K562 (cell line): ENCODE measurements around the gene CD38. TPM values are rescaled to one million over a fixed set of nuclear protein-coding genes. Genes with fewer than 3 reads are reported as not detected.

Source experiments
- ATAC-seq: fragments of 200-7000 bp; cut with Tn5 transposase; 3 replicates; pipeline ENCODE4 v1.9.1; 2020; ENCODE audit warnings: moderate library complexity
- BruUV-seq: library from RNA; stranded (reverse); fragments of 400-500 nt; replicated peaks from 2 replicates; lab custom pipeline; 2021; lab: Mats Ljungman, UMichigan
- CTCF ChIA-PET: fragments of 300-600 bp; formaldehyde crosslinking; extraction: SDS; loops from one replicate; lab custom pipeline; 2021; ENCODE audit warnings: low intra/inter-chr PET ratio; lab: Yijun Ruan, JAX
- POLR2A ChIA-PET: fragments of 300-600, 350-650 bp; sonication (Branson Sonifier 250); formaldehyde crosslinking; extraction: SDS; loops from one replicate; lab custom pipeline; 2021; ENCODE audit warnings: antibody characterized with exemption, inconsistent platforms; lab: Yijun Ruan, JAX
- DNase-seq, 4 experiments: peaks; one replicate each; pipeline versions ENCODE4 v3.0.0 to v3.0.0-alpha.2; 2011 to 2018; ENCODE audit warnings: low spot score in 3 of 4, mixed read lengths in 3 of 4; ENCODE audit errors: extremely low read depth in 1 of 4
- FAIRE-seq: peaks from 2 replicates; lab custom pipeline; 2011; peaks lifted over from hg19 to GRCh38; lab: Jason Lieb, UNC
- H2AFZ ChIP-seq: 2 replicates; pipeline ENCODE4 v1.6.0; 2011; ENCODE audit warnings: low read depth, low read length, control low read depth, inconsistent platforms
- H3K27ac ChIP-seq: fragments of 200-600 bp; 3 replicates; pipeline ENCODE4 v1.8.0; 2011; ENCODE audit warnings: low read depth, mild to moderate bottlenecking, control low read depth, inconsistent platforms, low read length, moderate library complexity, mixed read lengths; ENCODE audit errors: extremely low read depth
- H3K27me3 ChIP-seq, 2 experiments: fragments of 300-600 bp in 1 of 2; 2 replicates in 1 of 2; 3 replicates in 1 of 2; pipeline versions ENCODE4 v1.6.0 to v1.8.0; 2011; ENCODE audit warnings: inconsistent platforms in 2 of 2, low read length in 2 of 2, mild to moderate bottlenecking in 1 of 2, mixed read lengths in 1 of 2, moderate library complexity in 1 of 2; ENCODE audit not compliant: control insufficient read depth in 2 of 2, insufficient read depth in 2 of 2
- H3K36me3 ChIP-seq: fragments of 300-600 bp; 3 replicates; pipeline ENCODE4 v1.8.0; 2011; ENCODE audit warnings: mild to moderate bottlenecking, low read length, inconsistent platforms; ENCODE audit not compliant: control insufficient read depth, insufficient read depth
- H3K4me1 ChIP-seq, 2 experiments: fragments of 200-600 bp in 1 of 2; replicated peaks in 1 of 2; 2 replicates in 1 of 2; 3 replicates in 1 of 2; pipeline versions ENCODE4 v1.5.1 to v1.8.0; 2011; ENCODE audit warnings: inconsistent platforms in 2 of 2, low read length in 2 of 2, mild to moderate bottlenecking in 1 of 2, mixed read lengths in 1 of 2, moderate library complexity in 1 of 2; ENCODE audit not compliant: control insufficient read depth in 2 of 2, insufficient read depth in 2 of 2
- H3K4me2 ChIP-seq: 2 replicates; pipeline ENCODE4 v1.6.1; 2011; ENCODE audit warnings: low read length, control low read depth, inconsistent platforms, mixed read lengths; ENCODE audit not compliant: insufficient read depth
- H3K4me3 ChIP-seq: fragments of 200-600 bp; sonication (generic), shearing (Covaris generic); 2 replicates; pipeline ENCODE4 v1.5.1; 2016; ENCODE audit warnings: control low read depth, inconsistent platforms
- H3K79me2 ChIP-seq: fragments of 200-600 bp; 3 replicates; pipeline ENCODE4 v1.8.0; 2011; ENCODE audit warnings: low read length, inconsistent platforms; ENCODE audit not compliant: control insufficient read depth, insufficient read depth
- H3K9ac ChIP-seq, 2 experiments: 2 replicates each; pipeline versions ENCODE4 v1.6.0 to v1.6.1; 2011; ENCODE audit warnings: low read depth in 2 of 2, low read length in 2 of 2, control low read depth in 1 of 2, inconsistent platforms in 1 of 2, mild to moderate bottlenecking in 1 of 2, mixed read lengths in 1 of 2; ENCODE audit not compliant: insufficient read depth in 1 of 2
- H3K9me1 ChIP-seq: one replicate; pipeline ENCODE4 v1.6.0; 2011; ENCODE audit warnings: inconsistent platforms, mild to moderate bottlenecking, low read length, moderate library complexity; ENCODE audit not compliant: control insufficient read depth, insufficient read depth
- H3K9me3 ChIP-seq: replicated peaks from 2 replicates; pipeline ENCODE4 v1.5.1; 2011; ENCODE audit warnings: low read depth, low read length, inconsistent platforms; ENCODE audit not compliant: control insufficient read depth, insufficient read depth
- H4K20me1 ChIP-seq: replicated peaks from 2 replicates; pipeline ENCODE4 v1.6.1; 2011; ENCODE audit warnings: low read length, inconsistent platforms, mixed read lengths; ENCODE audit not compliant: control insufficient read depth, insufficient read depth
- CBX2 ChIP-seq: fragments of 200-600 bp; sonication (generic); IDR thresholded peaks from one replicate; pipeline ENCODE4 v1.6.1; 2012; ENCODE audit warnings: mild to moderate bottlenecking, low read length, inconsistent platforms; ENCODE audit not compliant: insufficient read depth, poor library complexity, severe bottlenecking
- DNMT1 ChIP-seq: fragments of 450-650 bp; IDR thresholded peaks from 2 replicates; pipeline ENCODE4 v1.6.1; 2016; ENCODE audit warnings: antibody characterized with exemption, mild to moderate bottlenecking
- DPF2 ChIP-seq: fragments of 450-650 bp; IDR thresholded peaks from 2 replicates; pipeline ENCODE4 v1.6.1; 2016
- L3MBTL2 ChIP-seq: fragments of 450-650 bp; IDR thresholded peaks from 2 replicates; pipeline ENCODE4 v1.6.1; 2016; ENCODE audit warnings: mild to moderate bottlenecking, moderate library complexity
- LARP7 ChIP-seq: fragments of 450-650 bp; IDR thresholded peaks from 2 replicates; pipeline ENCODE4 v1.6.1; 2016
- LEF1 ChIP-seq: fragments of 450-650 bp; IDR thresholded peaks from 2 replicates; pipeline ENCODE4 v1.6.1; 2016; ENCODE audit warnings: mild to moderate bottlenecking
- MCM2 ChIP-seq: fragments of 450-650 bp; IDR thresholded peaks from 2 replicates; pipeline ENCODE4 v1.6.1; 2017; ENCODE audit warnings: low read depth, mild to moderate bottlenecking
- MCM7 ChIP-seq, 2 experiments: fragments of 450-650 bp; IDR thresholded peaks; 2 replicates each; pipeline ENCODE4 v1.6.1; 2016 to 2018
- MTA3 ChIP-seq: fragments of 450-650 bp; formaldehyde crosslinking; IDR thresholded peaks from 2 replicates; pipeline ENCODE4 v1.6.1; 2017; ENCODE audit warnings: mild to moderate bottlenecking, borderline replicate concordance
- RBM15 ChIP-seq: fragments of 200-400 bp; formaldehyde crosslinking; IDR thresholded peaks from 2 replicates; pipeline ENCODE4 v1.6.1; 2018; ENCODE audit warnings: mild to moderate bottlenecking, low read length, moderate library complexity; ENCODE audit not compliant: insufficient read depth
- SMARCA4 ChIP-seq: fragments of 450-650 bp; IDR thresholded peaks from 2 replicates; pipeline ENCODE4 v1.6.1; 2016
- SMARCC2 ChIP-seq: fragments of 450-650 bp; IDR thresholded peaks from 2 replicates; pipeline ENCODE4 v1.6.1; 2017; ENCODE audit warnings: antibody characterized with exemption, moderate library complexity, mild to moderate bottlenecking, low read depth
- TAF9B ChIP-seq: fragments of 450-650 bp; IDR thresholded peaks from 2 replicates; pipeline ENCODE4 v1.6.1; 2018; ENCODE audit warnings: mild to moderate bottlenecking; ENCODE audit not compliant: partially characterized antibody
- ZNF444 ChIP-seq: fragments of 250-450 bp; sonication (Bioruptor Pico); IDR thresholded peaks from 2 replicates; pipeline ENCODE4 v1.4.0; 2020; ENCODE audit warnings: mild to moderate bottlenecking, moderate library complexity
- ZNF780A ChIP-seq: fragments of 250-450 bp; sonication (Bioruptor Pico); IDR thresholded peaks from 2 replicates; pipeline ENCODE4 v1.5.0; 2021; ENCODE audit warnings: mild to moderate bottlenecking
- WGBS: fragments of 100-300 bp; shearing (Covaris generic); methylation state at CpG from one replicate; pipeline ENCODE4 v1.1.6; 2016; ENCODE audit warnings: low coverage, mixed read lengths; ENCODE audit not compliant: insufficient coverage; ENCODE audit errors: missing lambda C conversion rate; 5-methylcytosine and 5-hydroxymethylcytosine counted together
- in situ Hi-C: fragments of 300-500 bp; cut with MboI; formaldehyde crosslinking; loops from 4 replicates; pipeline ENCODE4 v1.15.0; 2018; ENCODE audit warnings: inconsistent platforms, mixed read lengths
- intact Hi-C: fragments of 100-400 bp; cut with micrococcal nuclease; formaldehyde crosslinking; loops from 2 replicates; pipeline ENCODE4 v1.14.2; 2022
- polyA plus RNA-seq, 8 experiments: library from polyadenylated mRNA; depleted of rRNA in 4 of 8; stranded (reverse) in 5 of 8; unstranded in 3 of 8; fragments of >200 nt; fragmentation: Nextera tagmentation in 2 of 8; fragmentation: Illumina TruSeq in 1 of 8; extraction: Ambion mirVana in 2 of 8; extraction: Trizol in 1 of 8; gene quantifications; 2 replicates each; pipeline versions ENCODE4 v1.2.1 to v1.2.3, GENCODE V29; 2011 to 2014; ENCODE audit warnings: inconsistent platforms in 1 of 8, missing spikeins in 1 of 8
- total RNA-seq, 7 experiments: library from RNA; depleted of rRNA in 6 of 7; stranded (reverse); fragments of >200 nt in 6 of 7; fragmentation: Illumina TruSeq in 2 of 7; extraction: Trizol in 2 of 7; gene quantifications; 2 replicates each; pipeline versions ENCODE4 v1.2.1 to v1.2.3, GENCODE V29; 2011 to 2021; ENCODE audit warnings: low replicate concordance in 1 of 7
- TF ChIP-seq, protein P1 (sequence below): fragments of 250-450 bp; sonication (Bioruptor Pico); IDR thresholded peaks from 2 replicates; pipeline ENCODE4 v1.6.1; 2021; ENCODE audit warnings: mild to moderate bottlenecking
- TF ChIP-seq, protein P2 (sequence below): fragments of 450-650 bp; conservative IDR thresholded peaks from 2 replicates; pipeline ENCODE4 v1.6.1; 2016; ENCODE audit warnings: missing genetic modification characterization, low read depth, mild to moderate bottlenecking, control low read depth, missing compliant biosample characterization

CD38 gene
- total and polyA plus RNA-seq, 9 of the 15 experiments (the other 6 are each of a cell fraction or from before 2014, with no cell fraction given), result 0.04 to 0.06 (median 0.04) TPM; not detected in 5

GRCh38 chr4:15811703-15812337 lies 33.7 kb downstream of the CD38 start (continued):
- TF ChIP-seq DPF2, result no peak
- TF ChIP-seq DNMT1, result no peak
- TF ChIP-seq, all 486 proteins: peak for 4

DNA sequence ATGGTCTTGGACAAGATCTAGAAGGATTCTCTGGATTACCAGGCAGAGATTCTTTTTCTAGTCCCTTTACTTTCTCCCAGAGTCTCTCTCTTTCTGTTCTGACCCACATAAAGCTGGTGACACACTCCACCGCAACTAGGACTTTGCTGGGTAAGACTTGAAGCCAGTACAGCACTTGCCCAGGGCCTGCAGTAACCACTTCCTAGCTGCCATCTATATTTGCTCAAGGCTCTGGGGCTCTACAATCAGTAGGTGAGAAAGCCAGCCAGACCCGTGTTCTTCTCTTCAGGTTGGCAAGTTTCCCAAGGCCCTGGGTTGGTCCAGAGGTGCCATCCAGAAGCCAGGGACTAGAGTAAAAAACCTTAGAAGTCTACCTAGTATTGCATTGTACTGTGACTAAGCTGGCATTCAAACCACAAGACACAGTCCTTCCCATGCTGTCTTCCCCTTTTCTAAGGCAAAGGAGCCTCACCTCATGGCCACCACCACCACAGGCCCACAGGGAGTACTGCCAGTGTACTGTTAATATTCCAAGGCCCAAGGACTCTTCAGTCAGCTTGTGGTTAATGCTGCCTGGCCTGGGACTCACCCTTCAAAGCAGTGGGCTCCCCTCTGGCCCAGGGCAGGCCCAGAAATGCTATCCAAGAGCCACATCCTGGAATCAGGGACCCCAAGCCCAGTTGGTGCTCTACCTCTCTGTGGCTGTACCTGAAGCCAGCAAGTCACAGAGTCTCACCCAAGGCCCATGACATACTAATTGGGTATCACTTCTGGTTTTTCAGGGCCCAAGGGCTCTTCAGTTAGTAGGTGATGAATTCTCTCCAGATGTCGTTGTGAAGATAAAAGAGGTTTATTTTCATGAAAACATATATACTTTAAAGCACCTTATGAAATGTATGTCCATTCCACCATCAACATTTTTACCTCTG lies 54.7 kb downstream of the CD38 start:
- 6% methylated on average over 3 of the region's 3 CpGs for WGBS
- no peak overlapping the region for H3K27ac ChIP-seq
- no peak for FAIRE-seq
- no peak overlapping the region for H3K4me2 ChIP-seq
- no peaks in the 10 kb centered on the region for H3K36me3 ChIP-seq
- no peak for DNase-seq
- H3K9ac ChIP-seq, result no peak overlapping the region
- CTCF ChIA-PET, result no interaction called here
- H2AFZ ChIP-seq, result no peak overlapping the region
- no TSS peak for BruUV-seq
- H3K4me3 ChIP-seq, result no peak overlapping the region
- in situ Hi-C loops (no loop called here), intact Hi-C loops (no loop called here)
- H3K9me3 ChIP-seq, result no peaks in the 10 kb centered on the region
- ATAC-seq, result no peak
- H3K27me3 ChIP-seq, result no peaks in the 10 kb centered on the region
- no peaks in the 10 kb centered on the region for H4K20me1 ChIP-seq
- H3K4me1 ChIP-seq, result no peaks in the 10 kb centered on the region
- no peaks in the 10 kb centered on the region for H3K79me2 ChIP-seq
- no peaks in the 10 kb centered on the region for H3K9me1 ChIP-seq
- POLR2A ChIA-PET, result no interaction called here
- TF ChIP-seq MCM2 (no peak), ZNF444 (CRISPR knock-in tag) (no peak), TAF9B (no peak), ZNF780A (CRISPR knock-in tag) (no peak), SMARCC2 (no peak), CBX2 (no peak), MCM7 (IDR thresholded peaks at IDR 0.05) (no peak), SMARCA4 (no peak), LEF1 (no peak), L3MBTL2 (no peak), LARP7 (no peak), RBM15 (no peak), MTA3 (no peak)
- TF ChIP-seq, protein P1, sequence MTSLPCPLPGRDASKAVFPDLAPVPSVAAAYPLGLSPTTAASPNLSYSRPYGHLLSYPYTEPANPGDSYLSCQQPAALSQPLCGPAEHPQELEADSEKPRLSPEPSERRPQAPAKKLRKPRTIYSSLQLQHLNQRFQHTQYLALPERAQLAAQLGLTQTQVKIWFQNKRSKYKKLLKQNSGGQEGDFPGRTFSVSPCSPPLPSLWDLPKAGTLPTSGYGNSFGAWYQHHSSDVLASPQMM (CRISPR knock-in tag), result no peak
- TF ChIP-seq, protein P2, sequence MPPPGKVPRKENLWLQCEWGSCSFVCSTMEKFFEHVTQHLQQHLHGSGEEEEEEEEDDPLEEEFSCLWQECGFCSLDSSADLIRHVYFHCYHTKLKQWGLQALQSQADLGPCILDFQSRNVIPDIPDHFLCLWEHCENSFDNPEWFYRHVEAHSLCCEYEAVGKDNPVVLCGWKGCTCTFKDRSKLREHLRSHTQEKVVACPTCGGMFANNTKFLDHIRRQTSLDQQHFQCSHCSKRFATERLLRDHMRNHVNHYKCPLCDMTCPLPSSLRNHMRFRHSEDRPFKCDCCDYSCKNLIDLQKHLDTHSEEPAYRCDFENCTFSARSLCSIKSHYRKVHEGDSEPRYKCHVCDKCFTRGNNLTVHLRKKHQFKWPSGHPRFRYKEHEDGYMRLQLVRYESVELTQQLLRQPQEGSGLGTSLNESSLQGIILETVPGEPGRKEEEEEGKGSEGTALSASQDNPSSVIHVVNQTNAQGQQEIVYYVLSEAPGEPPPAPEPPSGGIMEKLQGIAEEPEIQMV, result no peak
- TF ChIP-seq, all 486 proteins: peak for 0
